H1 (cell line): ENCODE results near the gene SYNDIG1. TPM values are rescaled to one million over a fixed set of nuclear protein-coding genes. Genes with fewer than 3 reads are reported as not detected.

Source experiments
- ASH2L ChIP-seq: fragments of 200-600, 300-600 bp; sonication (generic); IDR thresholded peaks from one replicate; pipeline ENCODE4 v1.7.1; 2017; ENCODE audit warnings: low read length
- BRCA1 ChIP-seq: IDR thresholded peaks from 2 replicates; pipeline ENCODE4 v1.6.1; 2012; ENCODE audit warnings: low read depth, low read length, improper control_type of control experiment
- CBX5 ChIP-seq: fragments of 300-800, 300-1000 bp; sonication (generic); IDR thresholded peaks from 2 replicates; pipeline ENCODE4 v1.7.1; 2016; ENCODE audit warnings: antibody characterized with exemption, low read length, low read depth
- CBX8 ChIP-seq: fragments of 300-800, 300-1000 bp; sonication (generic); IDR thresholded peaks from 2 replicates; pipeline ENCODE4 v1.7.1; 2016; ENCODE audit warnings: low read depth, low read length, borderline replicate concordance
- CTCF ChIP-seq, 3 experiments: IDR thresholded peaks; 1 replicate in 2 of 3; 2 replicates in 1 of 3; pipeline versions ENCODE4 v1.5.1 to v1.6.1; 2011; ENCODE audit warnings: low read length in 3 of 3, mild to moderate bottlenecking in 3 of 3, inconsistent platforms in 2 of 3, low read depth in 1 of 3, moderate library complexity in 1 of 3; ENCODE audit not compliant: insufficient read depth in 1 of 3; ENCODE audit errors: control extremely low read depth in 1 of 3
- HDAC6 ChIP-seq: IDR thresholded peaks from one replicate; pipeline ENCODE4 v1.7.1; 2012; ENCODE audit warnings: low read depth, mild to moderate bottlenecking, inconsistent platforms, low read length, moderate library complexity
- KDM1A ChIP-seq: fragments of 200-600, 300-600 bp; sonication (generic); IDR thresholded peaks from 2 replicates; pipeline ENCODE4 v1.7.1; 2016; ENCODE audit warnings: mild to moderate bottlenecking, low read length, borderline replicate concordance
- NRF1 ChIP-seq: IDR thresholded peaks from 2 replicates; pipeline ENCODE4 v1.6.1; 2011; ENCODE audit warnings: mild to moderate bottlenecking, low read depth, low read length, improper control_type of control experiment
- RXRA ChIP-seq: IDR thresholded peaks from 2 replicates; pipeline ENCODE4 v1.6.1; 2011; ENCODE audit warnings: low read depth, mild to moderate bottlenecking, low read length, moderate library complexity; ENCODE audit not compliant: insufficient read depth
- SP1 ChIP-seq: IDR thresholded peaks from 2 replicates; pipeline ENCODE4 v1.6.1; 2011; ENCODE audit warnings: low read depth, low read length
- TAF1 ChIP-seq: IDR thresholded peaks from 2 replicates; pipeline ENCODE4 v1.6.1; 2011; ENCODE audit warnings: mild to moderate bottlenecking, low read depth, low read length
- TCF12 ChIP-seq: IDR thresholded peaks from 2 replicates; pipeline ENCODE4 v1.6.1; 2011; ENCODE audit warnings: low read depth, mild to moderate bottlenecking, low read length
- YY1 ChIP-seq: IDR thresholded peaks from 2 replicates; pipeline ENCODE4 v1.6.1; 2011; ENCODE audit warnings: low read depth, mild to moderate bottlenecking, low read length
- polyA plus RNA-seq, 7 experiments: library from polyadenylated mRNA; depleted of rRNA in 3 of 7; stranded (reverse) in 5 of 7; unstranded in 2 of 7; fragments of >200 nt in 5 of 7; fragments of 200-250 nt in 2 of 7; gene quantifications; 1 replicate in 5 of 7; 2 replicates in 1 of 7; 4 replicates in 1 of 7; pipeline versions ENCODE4 v1.2.1 to v1.2.3, GENCODE V29; 2011 to 2013; ENCODE audit warnings: missing spikeins in 2 of 7, mixed read lengths in 2 of 7
- total RNA-seq: library from RNA; stranded (reverse); fragmentation: NEBNext Ultra II Directional; extraction: Animal tissue kit (Norgen Biotek cat#: 25700); gene quantifications from 2 replicates; pipeline ENCODE4 v1.2.1, GENCODE V29; 2021

The SYNDIG1 gene
- total and polyA plus RNA-seq, 2 of the 8 experiments (the other 6 are each of a cell fraction or from before 2014, with no cell fraction given) = 6.5 to 7.8 TPM

GRCh38 chr20:24462460-24463010 lies 6.9 kb upstream of the SYNDIG1 start (continued):
- no peak for TF ChIP-seq KDM1A
- no peak for TF ChIP-seq NRF1
- TF ChIP-seq ASH2L = no peak
- 0 out of 2 replicates have a peak, but pooled peaks have one; percentile 59 for TF ChIP-seq YY1
- TF ChIP-seq SP1 = no peak
- TF ChIP-seq BRCA1 = no peak
- no peak for TF ChIP-seq RXRA
- no peak for TF ChIP-seq CBX5
- no peak for TF ChIP-seq HDAC6
- TF ChIP-seq CBX8 = no peak
- no peak for TF ChIP-seq TAF1
- TF ChIP-seq TCF12 = peak; percentile 88
- TF ChIP-seq CTCF (IDR thresholded peaks at IDR 0.05; ENCODE audit: control extremely low read depth in 1 of 3, insufficient read depth in 1 of 3, low read depth in 1 of 3, low read length in 3 of 3) = no peak
